GM21447 (cell line): Measurements from ENCODE around the gene TRIM29.
"Not testable (repeated sequence)": the region's sequence is repeated elsewhere in the genome, so short reads cannot be mapped to it uniquely, and the experiment has no call there.

ENCODE experiments used
- ATAC-seq: cut with Tn5 transposase; IDR thresholded peaks from one replicate; pipeline ENCODE4 v1.9.1; 2021; ENCODE audit not compliant: unreplicated experiment

TRIM29 gene

DNA sequence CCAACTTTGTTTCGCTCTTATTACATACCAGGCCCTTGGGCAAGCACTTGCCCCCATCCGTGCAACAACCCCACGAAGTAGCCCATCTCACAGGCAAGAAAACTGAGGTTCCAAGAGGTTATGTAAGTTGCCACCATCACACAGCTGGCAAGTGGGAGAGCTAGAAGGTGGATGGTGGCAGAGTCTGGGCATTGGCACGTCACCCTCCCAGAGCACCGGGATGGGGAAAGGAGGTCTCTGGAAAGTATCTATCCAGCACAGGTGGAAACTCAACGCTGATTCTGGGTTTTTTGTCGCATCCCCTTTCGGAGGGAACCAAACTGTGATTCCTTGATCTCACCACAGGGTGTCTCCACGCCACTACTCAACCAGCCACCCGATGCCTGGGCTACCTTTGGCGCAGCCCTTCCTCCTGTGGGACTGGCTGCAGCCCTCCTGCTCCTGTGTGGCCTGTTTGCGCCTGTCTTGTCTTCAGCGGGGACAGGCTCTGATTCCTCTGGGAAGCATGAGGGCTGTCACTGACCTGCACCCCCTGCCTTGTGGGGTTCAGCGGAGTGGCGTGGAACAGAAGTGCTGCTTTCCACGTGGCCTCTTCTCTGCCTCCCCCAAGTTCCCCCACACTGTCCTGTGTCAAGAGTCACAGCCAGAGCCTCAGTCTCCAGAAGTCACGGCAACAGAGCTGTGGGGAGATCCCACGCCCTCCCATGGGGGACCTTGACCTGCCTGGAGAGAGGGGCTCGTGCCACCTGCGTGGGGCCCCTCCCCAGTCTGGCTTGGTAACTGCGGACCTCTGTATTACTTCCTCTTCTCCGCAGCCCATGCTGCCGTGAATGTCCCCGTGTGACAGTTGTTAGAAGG, 34.4 kb upstream of the TRIM29 start:
- no peak for ATAC-seq

DNA sequence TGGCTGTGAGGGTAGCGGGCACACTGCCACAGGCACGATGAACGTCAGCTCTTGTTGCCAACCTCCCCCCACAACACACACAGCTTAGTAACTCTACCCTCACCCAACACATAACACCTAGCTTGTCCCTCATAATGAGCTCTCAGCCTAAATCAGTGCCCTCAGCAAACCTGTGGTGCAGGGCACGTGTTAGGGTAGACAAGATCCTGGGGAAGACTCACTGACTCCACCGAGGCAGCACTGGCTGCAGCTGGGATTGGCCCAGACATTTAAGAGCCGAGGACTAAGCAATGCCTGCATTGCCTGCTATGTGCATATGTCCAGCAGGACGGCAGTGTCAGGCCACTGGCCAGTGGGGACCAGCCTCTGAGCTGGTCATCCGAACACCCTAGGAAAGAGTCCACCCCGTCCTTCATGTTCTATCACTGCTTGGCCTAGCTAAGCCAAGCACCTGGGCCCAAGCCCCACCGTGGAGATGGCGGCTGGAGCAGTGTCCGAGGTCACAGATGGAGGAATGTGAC, 32.9 kb upstream of the TRIM29 start:
- no peak for ATAC-seq

DNA sequence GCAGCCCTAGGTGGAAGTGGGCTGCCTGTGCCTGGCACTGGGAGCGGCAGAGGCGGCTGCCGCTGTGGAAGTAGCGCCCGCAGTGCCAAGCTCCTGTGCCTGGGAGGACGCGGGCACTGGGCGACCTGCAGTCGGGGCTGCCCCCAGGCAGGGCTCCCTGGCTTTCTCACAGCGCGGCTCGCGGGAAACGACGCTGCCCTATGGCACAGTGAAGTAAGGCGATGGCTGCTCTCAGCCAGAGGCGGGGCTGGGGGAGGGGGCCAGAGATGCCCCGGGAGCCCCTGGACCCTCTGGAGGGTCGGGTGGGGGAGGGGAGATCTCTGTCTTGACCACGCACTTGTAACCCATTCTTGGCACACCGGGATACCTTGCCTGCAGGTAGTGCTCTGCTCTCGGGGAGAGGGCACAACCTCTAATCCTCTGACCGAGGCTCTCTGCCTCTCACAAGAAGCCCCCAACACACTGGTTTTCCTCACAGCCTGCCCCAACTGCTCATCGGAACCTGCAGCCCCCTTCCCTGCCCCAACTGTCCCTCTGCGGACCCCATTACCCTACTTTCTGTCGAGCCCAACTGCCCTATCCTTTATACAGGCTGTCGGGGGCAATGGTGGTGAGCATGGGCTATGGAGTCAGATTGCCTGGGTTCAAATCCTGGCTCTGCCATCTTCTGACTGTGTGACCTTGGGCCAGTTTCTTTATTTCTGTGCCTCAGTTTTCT, 32.2 kb upstream of the TRIM29 start:
- no peak for ATAC-seq

DNA sequence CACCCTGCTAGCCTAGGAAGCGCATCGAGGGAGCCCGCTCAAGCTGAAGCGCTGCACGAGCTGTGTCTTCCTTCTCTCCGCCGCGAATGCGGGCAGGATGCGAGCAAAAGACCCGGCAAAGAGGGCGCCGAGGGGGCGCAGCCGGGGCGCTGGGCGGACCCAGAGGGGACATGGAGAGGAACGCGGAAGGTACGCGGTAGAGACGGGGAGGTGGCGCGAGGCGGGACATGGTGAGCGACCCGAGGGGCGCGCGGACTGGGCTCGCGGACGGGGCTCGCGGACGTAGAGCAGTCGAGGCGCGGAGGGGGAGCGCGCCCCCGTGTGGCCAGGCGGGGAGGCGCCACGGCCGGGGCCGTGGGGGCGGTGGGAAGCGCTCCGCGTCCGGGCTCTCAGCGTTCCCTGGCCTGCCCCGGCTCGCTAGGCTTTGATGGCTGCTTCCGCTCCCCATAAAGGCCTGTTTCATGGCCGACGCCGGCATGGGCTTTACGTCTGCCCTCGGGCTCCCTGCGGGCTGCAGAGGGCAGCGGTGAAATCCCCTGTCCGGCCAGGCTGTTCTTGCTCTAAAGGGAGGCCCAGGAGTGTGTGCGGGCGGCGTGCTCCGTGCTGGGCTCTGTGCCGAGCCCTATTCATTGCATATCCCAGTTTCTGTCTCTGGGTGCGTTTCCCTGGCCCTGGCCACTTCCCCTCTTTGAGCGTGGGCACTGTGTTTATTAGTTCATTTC, 31.2 kb upstream of the TRIM29 start:
- ATAC-seq: no peak

DNA sequence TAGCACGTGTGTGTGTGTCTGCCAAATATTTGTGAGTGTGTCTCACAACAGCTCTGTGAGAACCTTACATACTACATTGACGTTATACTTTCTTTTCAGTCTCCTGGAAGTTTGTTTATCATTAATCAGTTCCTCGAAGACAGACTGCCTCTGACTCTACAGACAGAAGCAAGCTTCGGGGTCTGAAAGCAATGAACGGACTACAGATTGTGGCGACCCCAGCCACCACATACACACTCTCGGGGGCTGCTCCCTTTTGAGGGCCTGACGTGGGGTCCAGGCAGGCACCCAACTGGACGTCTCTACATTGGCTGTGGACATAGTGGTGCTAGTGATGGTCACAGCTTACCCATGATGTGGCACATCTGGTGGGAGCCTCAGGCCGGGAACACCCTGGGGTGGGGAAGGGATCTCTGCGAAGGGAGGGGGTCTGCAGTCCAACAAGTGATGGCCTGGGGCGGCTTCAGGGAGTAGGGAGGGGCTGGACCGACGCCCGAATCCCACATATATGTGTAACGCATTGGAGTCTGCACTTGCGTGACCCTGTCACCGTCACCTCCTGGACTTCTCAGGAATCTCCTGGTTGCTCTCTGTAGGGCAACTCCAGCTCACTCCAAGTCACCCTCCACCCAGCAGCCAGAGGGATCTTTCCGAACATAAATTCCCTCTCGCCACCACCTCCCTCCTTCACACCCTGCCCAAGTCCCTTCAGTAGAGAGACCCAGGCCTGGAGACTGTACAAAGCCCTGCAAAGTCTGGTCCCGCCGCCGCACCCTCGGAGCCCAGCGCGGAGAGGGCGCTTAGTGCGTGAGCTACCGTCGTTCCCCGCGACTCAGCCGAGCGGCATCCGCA, 30.4 kb upstream of the TRIM29 start:
- ATAC-seq: no peak

DNA sequence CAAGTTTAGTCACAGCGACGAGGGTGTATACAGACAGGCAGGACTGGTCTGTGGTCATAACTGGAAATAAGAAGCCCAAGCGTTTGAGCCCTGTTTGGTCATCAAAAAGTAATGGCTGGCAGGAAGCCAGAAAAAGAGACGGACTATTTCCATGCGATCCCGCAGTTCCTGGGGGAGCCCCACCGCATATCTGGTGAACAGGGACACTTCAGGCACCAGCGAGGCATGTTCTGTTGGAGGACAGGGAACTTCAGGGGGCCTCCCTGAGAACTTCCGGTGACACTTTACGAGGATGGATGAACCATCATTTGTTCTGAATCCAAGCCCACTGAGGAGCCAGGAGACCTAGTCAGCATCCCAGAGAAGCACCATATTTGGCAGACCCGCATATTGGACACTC, 29.7 kb upstream of the TRIM29 start:
- ATAC-seq: no peak

DNA sequence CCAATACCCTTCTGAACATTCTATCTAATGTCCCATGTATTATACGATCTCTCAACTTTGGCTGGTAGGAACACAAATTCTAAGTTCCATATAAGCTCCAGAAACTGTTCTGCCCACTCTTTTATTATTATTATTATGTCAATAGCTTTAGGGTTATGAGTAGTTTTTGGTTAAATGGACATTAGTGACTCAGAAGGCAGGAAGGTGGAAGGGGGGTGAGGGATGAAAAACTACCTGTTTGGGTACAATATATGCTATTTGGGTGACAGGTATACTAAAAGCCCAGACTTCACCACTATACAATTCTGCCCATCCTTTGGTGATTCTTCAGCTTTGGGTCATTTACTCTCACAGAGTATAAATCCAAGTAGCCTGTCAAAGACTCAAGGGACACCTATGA, 22.5 kb upstream of the TRIM29 start:
- ATAC-seq: no peak

DNA sequence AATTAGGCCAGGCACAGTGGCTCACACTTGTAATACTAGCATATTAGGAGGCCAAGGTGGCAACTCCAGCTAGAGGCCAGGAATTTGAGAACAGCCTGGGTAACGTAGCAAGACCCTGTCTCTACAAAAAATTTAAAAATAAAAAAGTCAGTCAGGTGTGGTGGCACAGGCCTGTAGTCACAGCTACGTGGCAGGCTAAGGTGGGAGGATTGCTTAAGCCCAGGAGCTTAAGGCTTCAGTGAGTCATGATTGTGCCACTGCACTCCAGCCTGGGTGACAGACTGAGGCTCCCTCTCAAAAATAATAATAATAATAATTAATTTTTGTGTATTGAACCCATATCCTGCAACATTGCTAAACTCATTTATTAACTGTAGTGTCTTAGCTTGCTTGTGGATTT, 15.3 kb upstream of the TRIM29 start:
- ATAC-seq: no peak

DNA sequence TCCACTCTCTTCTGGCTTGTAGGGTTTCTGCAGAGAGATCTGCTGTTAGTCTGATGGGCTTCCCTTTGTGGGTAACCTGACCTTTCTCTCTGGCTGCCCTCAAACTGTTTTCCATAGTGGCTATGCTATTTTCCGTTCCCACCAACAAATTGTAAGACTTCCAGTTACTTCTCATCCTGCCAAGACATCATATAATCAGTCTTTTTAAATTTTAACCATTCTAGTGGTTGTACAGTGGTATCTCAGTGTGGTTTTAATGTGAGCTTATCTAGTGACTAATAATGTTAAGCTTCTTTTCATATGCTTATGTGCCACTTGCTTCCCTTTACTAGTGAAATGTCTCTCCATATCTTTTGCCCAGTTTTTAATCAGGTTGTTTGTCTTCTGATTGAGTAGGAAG, 13.6 kb upstream of the TRIM29 start:
- no peak for ATAC-seq

DNA sequence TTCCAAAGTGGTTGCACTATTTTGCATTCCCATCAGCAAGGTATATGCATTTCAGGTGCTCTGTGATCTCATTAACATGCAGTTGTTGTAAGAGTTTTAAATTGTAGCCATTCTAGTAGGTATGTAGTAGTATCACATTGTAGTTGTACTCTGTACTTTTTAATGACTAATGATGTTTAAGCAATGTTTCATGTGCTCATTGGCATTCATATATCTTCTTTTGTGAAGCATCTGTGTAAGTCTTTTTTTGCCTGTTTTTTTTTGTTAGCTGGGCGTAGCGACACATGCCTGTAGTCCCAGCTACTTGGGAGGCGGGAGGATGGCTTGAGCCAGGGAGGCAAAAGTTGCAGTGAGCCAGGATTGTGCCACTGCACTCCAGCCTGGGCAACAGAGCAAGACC, 11.3 kb upstream of the TRIM29 start:
- ATAC-seq: no peak

DNA sequence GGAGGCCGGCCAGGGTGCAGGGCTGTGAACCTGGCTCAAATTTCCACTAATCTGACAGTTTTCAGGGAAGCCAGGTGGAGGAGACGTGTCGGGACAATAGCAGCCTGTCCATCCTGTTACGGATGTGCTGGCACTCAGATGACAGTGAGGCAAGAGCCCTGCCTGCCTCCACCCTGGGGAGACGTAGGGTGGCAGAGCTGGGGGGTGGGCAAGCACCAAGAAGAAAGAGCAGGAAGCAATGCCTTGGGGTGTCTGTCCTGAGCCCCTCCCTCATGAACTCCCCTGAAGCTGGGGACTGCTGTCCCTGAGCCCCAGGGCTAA, 10.0 kb upstream of the TRIM29 start:
- no peak for ATAC-seq

DNA sequence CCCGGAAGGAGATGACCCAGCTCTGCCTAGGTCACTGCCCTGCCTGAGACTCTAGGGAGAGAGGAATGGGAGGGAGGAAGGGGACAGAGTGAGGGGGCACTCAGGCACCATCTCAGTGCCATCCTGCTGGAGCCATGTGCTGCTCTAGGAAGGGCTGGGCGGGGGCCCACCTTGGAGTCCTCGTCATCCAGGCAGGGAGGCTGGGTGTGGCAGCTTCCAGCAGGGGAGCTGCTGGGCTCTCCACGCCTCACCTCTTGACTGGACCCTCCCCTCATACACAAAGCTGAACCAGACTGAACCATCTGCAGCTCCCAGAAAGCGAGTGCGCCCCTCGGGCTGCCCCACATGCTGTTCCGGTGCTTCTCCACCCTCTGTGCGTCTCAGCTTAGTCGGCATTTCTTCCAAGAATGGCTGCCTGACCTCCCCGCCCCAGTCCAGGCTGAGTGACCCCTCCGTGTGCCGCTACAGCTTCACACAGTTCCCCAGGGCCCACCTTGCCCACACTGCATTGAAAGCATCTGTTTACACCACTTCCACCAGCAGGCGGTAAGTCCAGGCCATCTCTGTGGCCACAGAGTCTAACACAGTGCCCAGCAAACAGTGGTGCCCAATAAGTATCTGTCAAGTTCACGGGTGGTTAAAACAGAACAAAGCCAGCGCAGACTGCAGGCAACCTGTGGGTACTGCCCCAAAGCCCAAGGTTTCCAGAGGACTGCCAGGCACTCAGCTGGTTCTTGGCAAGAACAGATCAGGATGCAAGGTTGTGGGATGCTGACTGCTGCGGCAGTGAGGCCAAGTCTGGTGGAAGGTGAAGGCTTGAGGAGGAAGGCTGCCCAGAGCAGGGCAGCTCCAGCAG, 9.4 kb upstream of the TRIM29 start:
- ATAC-seq: no peak

DNA sequence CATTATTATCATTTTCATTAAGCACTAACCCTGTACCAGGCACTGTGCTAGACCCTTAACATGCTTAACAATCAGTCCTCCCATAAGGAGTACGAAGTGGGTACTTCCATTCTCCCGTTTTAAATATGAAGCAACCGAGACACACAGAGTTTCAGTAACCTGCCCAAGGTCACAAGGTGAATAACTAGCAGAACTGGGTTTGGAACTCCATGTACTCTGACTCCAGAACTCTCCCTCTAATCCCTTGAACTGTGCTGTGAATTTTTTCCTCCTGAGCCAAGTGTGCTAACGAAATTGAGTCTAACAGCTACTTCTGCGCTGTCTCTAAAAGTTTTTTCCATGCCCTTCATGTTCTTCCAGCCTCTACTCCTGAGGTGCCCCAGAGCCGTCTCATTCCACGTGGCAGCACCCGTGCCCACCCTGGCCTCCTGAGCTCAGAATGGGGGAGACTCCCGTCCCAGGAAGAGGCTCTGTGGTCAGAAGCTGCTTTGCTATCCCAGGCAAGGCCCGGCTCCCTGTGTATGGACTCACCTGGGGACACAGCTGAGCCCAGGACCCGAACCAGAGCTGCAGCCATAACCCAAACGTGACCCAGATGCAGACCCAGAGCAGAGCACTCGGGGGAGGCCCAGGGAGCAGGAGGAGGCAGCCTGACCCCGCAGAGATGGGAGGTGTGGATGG, 8.6 kb upstream of the TRIM29 start:
- no peak for ATAC-seq

DNA sequence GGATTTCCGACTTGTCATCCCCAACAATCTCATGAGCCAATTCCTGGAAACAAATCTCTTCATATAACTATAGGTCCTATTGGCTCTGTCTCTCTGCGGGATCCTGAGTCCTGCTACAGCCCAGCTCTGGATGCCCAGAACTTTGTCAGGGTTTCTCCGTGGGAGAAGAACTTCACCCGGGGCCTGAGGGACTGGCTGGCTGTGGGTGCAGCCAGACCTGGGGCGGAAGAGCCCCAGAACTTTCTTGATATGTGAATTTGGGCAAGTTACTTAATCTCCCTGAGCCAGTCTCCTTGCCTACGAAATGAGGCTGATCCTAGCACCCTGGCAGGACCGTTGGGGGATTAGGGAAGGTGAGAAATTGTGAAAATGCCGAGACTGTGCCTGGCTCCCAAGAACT, 6.6 kb upstream of the TRIM29 start:
- ATAC-seq: no peak

DNA sequence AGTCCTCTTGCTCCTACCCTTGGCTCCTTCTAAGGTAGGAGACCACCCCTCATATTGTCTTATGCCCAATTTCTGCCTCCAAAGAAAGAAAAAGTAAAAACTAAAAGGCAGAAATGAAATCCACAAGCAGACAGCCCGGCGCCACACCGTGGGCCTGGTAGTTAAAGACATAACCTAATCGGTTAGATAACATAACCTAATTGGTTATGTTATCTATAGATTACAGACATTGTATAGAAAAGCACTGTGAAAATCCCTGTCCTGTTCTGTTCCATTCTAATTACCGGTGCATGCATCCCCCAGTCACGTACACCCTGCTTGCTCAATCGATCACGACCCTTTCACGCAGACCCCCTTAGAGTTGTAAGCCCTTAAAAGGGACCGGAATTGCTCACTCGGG, 5.6 kb upstream of the TRIM29 start:
- ATAC-seq: not testable (repeated sequence)

DNA sequence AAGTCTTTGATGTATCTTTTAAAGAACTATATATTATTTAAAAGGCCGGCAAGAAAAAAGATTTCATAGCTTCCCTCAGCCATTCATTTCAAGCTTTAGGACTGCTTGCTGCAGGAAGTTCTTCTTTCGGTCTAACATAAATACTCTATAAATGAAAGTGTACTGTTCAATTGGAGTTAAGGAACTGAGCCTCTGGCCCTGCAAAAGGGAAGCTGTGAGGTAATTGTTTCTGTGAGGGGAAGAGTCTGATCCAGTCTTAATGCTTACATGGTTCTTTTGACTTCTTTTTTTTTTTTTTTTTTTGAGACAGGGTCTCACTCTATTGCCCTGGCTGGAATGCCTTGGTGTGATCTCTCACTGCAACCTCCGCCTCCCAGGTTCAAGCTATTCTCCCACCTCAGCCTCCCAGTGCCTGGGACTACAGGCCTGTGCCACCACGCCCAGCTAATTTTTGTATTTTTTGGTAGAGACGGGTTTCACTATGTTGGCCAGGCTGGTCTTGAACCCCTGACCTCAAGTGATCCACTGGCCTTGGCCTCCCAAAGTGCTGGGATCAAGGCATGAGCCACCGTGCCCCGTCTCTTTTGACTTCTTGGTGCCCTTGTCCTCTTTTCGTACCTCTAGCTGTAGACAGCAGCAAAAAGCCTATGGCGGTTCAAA, 4.7 kb upstream of the TRIM29 start:
- no peak for ATAC-seq

DNA sequence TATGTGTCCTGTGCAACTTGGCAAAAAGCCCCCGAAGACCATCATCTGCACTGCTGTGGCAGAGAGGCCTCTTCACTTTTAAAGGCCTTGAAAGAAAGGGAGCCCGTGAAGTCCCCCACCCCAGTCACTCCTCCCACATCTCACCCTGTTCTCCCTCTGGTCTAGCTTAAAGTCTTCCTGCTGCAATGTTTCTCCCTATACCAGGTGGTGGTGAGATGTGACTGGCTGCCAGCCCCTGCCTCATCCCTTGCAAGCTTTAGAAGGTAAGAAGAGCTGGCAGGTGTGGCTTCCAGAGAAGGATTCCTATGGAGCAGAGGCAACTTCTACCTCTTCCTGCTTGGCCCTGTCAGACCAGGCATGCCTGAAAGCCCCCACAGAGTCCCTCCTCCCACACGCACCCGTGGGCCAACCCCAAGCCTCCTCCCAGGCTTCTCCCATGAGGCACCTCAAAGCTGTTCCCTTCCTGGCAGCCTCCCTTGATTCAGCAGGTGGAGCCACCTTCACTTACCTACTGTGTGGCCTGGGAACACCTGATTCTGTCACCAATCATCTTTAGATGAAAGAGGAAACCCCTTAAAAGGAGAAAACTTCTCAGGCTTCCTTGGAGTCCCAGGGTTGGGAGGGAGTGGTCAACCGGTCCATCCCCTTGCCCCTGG, 4.0 kb upstream of the TRIM29 start:
- ATAC-seq: no peak

DNA sequence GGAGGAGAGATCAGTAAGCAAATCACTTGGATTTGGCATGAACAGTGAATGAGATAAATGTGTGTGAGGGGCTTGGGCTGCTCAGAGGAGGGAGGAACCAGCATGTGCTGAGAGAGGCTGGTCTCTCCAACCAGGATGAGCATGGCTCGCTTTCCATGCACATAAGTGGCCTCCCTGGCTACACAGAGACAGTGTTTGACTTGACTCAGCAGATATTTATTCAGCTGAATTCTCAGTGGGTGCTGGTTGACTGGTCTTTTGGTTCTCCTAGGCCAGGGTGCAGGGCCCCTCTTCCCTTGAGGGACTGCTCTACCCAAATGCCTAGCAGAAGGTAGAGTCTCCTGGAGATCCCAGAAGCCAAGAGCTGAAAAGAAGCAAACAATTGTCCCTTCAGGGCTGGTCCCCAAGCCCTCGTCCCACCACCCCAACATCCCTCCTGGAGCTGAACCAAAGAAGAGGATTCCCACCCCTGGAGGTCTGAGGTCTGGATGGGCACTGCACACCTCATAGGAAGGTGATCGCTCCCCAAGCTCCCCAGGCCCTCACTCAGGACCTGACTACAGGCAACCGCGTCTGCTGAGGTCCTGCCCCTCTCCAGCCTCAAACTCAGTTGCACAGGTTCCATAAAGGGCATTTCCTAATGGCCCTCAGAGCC, 3.3 kb upstream of the TRIM29 start:
- no peak for ATAC-seq
